HG03097 (cell line): ENCODE data around the gene SIVA1.

Experiments
- ATAC-seq: cut with Tn5 transposase; IDR thresholded peaks from one replicate; pipeline ENCODE4 v1.9.1; 2021; ENCODE audit not compliant: unreplicated experiment, low FRiP score

SIVA1 gene

DNA sequence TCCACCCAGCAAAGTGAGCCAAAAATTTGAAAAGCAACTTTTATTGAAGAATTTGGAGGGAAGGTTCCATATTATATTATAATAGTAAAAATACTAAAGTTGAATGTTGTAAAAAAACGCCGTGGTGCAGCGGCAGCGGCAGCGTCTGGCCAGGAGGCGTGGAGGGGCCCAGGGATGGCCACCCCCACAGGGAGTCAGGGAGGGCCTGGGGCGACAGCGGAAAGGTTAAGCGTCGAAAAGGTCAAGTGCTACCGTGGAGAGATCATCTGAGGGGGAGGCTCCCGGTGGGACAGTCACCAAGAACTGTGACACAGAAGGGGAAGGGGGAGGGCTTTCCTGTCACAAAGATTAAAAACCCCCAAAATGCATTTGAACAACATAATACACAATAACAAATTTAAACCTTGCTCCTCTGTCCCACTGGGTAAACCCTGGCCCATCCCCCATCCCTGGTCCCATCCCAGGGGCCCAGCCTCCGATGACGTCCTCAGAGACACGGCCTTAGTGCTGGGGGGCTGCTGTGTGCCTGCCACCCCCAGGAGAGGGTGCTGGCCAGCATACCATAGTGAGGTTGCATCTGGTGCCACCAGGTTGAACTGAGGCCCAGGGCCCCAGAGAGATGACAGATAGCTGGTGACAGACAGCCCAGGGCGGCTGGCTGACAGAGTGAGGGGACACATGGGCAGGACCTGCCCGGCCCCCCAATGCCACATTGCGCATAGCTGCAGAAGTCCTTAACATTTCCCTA, 16.6 kb downstream of the SIVA1 start:
- no peak for ATAC-seq

DNA sequence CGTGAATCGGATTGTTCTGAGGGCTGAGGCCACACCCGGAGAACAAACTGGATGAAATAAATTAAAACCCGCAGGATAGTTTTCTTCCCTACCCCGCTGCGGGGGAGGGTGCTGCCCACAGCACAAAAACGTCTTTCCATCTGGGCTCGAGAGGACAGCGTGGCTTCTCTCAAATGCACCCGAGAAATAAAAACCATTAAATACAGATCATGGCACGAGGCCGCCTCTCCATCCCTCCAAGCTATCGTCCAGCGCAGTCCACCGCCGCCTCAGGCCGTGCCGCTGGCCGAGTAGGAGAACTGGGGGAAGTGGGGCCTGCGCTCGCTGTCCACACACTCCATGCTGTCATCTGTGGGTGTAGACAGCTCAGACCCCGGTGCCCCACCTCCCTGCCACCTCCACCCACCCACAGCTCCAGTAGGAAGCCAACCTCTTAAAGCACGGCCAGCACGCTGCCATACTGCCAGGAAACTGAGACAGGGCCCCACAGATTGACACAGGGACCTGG, 17.2 kb downstream of the SIVA1 start:
- ATAC-seq = no peak

GRCh38 chr14:104770851-104771272, 17.9 kb downstream of the SIVA1 start:
- ATAC-seq = no peak

DNA sequence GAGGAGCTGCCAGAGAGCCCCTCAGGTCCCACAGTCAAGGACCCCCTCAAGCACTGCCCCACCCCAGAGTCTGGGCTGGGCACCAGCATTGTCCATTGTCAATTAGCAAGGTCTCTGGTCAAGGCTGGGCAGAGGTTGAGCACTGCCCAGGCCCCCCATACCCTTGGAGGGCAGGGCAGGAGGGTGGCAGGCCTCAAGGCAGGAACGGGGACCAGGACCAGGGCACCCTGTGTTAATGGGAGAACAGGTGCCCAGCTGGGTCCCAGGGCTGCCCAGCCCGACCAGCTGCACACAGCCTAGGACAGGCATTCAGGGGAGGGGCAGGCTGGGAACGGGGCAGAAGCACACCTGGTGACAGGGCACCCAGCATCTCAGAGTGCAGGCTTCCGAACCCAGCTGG, 18.4 kb downstream of the SIVA1 start:
- no peak for ATAC-seq

DNA sequence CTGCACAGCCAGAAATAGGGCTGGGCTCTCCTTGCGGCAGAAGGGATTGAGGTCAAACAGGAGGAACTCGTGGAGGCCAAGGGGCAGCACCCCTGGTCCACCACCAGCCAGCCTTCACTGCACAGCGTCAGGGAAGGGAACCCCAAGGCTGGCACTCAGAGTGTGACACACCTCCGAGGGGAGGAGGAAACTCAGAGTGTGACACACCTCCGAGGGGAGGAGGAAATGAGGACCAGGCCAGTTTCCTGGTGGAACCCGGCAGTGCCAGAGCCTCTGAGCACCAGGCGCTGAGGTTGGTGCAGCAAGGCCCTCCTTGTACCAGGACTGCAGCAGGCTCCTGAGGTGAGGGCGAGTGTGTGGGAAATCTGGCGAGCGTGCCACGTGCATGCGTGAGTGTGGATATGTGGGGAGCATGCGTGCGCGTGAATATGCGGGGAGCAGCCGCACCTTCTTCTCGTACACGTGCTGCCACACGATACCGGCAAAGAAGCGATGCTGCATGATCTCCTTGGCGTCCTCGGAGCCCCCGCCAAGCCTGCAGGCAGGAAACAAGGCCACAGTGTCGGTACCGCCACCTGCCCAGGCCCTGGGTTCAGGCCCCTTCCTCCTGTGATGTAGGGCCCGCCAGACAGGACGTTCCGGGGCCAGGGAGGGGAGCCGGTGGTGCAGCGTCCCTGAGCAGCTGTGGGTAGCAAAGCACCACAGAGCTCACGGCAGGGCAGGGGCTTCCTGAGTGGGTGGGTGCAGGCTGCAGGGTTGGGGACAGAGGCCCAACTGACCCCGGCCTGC, 19.2 kb downstream of the SIVA1 start:
- ATAC-seq = no peak

- ATAC-seq = no peak
Measured at GRCh38 chr14:104772707-104773504, 20.0 kb downstream of the SIVA1 start.

GRCh38 chr14:104773505-104774452, 20.8 kb downstream of the SIVA1 start:
- no peak for ATAC-seq

DNA sequence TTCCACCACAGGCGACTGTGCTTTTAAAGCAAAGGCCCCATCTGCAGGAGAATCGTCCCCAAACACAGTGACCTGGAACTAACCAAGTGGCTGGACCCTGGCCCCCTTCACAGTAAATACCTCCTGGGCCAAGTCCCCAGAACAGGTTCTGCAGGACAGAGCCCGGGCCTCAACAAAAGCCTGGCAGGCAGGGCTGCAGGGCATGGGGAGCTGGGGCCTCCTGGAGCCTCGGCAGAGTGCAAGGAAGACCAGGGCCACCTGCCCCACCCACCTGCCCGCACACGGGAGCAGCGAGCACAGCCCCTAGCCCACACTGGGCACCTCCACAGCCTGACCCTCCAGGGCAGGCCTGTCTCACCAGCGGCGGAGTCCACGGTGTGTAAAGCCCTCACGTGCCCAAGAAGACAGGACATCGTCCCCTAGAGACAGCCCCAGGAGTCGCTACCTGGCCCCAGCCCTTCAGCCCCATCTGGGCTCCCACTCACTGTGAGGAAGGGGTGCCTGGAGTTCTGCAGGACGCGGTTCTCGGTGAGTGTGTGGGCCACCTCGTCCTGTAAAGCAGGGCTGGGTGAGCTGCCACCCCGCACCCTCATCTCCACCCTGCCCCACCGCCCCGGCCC, 21.6 kb downstream of the SIVA1 start:
- no peak for ATAC-seq

DNA sequence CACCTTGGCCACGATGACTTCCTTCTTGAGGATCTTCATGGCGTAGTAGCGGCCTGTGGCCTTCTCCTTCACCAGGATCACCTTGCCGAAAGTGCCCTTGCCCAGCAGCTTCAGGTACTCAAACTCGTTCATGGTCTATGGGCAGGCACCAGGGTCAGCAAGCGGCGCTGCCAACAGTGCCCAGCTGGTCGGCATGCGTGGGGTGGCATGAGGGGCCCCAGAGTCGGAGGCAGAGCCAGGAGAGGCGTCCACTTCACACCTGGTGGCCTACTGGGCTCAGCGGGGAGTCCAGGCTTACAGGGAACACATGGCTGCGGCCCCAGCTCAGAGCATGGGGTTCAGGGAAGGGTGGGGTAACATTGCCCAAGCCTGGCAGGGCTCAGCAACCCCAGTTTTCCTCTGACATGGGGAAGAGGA, 22.1 kb downstream of the SIVA1 start:
- ATAC-seq = no peak

GRCh38 chr14:104776481-104776880, 23.5 kb downstream of the SIVA1 start:
- no peak for ATAC-seq

DNA sequence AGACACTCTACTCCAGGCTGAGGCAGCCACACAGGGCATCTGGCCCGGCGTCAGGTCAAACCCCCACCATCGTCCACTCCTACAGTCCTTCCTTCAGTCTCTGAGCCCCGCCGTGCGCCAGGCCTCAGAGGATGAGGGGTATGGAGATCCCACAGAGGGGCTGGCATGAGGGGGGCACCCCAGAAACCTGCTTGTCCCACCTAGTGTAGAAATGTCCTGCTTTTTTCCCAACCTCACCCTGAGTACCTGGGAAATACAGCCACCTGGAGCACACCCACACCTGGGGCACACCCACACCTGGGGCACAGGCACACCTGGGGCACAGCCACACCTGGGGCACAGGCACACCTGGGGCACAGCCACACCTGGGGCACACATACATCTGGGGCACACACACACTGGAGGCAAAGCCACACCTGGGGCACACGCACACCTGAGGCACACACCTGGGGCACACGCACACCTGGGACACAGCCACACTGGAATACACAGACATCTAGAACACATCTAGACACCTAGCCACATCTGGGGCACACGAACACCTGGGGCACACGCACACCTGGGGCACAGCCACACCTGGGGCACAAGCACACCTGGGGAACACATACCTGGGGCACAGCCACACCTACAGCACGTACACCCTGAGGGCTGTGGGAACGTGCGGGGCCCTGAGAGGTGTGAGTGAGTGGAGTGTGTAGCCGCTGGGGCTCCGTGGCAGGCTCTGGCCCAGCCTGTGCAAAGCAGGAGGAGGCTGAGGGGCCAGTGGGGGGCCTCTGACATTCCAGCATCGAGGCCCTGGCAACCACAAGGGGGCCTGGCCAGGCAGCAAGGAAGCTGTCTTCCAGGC, 24.2 kb downstream of the SIVA1 start:
- ATAC-seq = no peak

DNA sequence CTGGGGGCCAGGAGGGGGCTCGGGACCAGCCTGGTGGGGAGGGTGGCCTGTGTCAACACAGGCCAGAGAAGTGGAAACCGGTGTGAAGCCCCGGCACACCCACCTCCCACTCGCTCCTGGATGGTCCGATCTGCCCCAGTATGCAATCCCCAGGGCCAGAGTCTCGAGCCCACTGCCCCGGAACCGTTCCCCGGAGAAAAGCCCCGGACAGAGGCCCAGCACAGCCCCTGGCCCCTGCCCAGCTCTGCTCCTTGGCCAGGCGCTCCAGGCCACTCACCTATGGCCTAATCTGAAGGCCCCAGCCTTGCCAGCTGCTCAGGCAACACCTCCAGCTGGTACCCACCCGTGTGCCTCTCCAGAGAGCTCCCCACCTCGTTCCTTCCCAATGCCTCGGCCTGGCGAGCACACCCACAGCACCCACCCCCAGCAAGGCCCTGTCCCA, 24.9 kb downstream of the SIVA1 start:
- no peak for ATAC-seq

DNA sequence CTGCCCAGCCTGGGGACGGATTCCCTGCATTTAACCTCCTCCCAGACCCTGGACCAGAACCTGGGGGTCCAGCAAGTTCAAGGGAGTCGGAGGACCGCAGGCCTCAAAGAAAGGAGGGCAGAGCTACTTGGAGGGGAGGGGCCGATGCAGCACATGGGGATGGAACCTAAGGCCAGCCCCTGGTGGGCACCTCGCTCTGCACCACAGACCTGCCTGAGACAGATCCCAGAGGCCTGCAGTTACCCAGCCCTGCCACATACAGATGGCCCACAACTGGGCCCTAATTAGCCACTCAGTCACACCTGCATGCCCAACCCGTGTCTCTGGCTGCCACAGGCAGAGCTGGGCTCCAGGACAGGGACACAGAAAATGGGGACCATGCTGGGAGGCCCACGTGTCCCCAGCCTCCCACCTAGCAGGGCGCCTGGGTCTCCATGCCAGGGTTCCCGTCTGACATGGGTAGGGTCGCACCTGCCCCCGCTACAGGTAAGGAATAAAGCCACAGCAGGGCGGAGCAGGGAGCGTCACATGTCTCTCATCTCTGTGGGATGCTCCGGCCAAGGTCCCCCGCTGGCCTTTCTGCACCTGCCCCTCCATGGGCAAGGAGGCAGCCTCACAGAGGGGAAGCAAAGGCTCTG, 25.9 kb downstream of the SIVA1 start:
- no peak for ATAC-seq

DNA sequence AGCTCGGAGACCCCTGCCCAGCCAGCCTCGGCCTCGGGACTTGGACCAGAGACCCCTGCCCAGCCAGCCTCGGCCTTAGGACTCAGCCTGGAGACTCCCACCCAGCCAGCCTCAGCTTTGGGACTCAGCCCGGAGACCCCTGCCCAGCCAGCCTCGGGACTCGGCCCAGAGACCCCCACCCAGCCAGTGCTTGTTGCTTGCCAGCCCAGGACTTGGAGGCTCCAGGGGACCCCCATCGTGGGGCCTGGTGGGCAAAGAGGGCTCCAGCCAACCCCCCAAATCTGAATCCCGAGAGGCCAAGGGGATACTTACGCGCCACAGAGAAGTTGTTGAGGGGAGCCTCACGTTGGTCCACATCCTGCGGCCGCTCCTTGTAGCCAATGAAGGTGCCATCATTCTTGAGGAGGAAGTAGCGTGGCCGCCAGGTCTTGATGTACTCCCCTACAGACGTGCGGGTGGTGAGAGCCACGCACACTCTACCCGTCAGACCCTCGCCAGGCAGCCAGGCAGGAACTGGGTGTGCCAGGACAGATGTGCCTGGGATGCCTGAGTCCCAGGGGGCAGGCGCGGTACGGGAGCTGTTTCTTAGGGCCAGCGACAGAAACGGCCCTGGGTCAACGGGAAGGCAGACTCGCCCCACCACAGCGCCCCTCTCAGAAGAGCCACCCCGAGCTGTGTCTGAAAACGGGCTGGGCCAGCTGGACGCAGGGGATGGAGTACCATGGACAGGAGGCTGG, 27.0 kb downstream of the SIVA1 start:
- ATAC-seq = no peak

- ATAC-seq = no peak
Measured at GRCh38 chr14:104780513-104781030, 27.6 kb downstream of the SIVA1 start.

GRCh38 chr14:104781271-104782077, 28.5 kb downstream of the SIVA1 start:
- ATAC-seq = no peak
